DOHH2 (cell line): Measurements from ENCODE around the gene PIWIL1.

ENCODE experiments used
- EZH2phosphoT487 ChIP-seq: fragments of 200-600 bp; sonication (generic); IDR thresholded peaks from 2 replicates; pipeline ENCODE4 v1.6.1; 2017; ENCODE audit warnings: borderline replicate concordance, mild to moderate bottlenecking, antibody characterized with exemption, low read length, moderate library complexity, mixed read lengths
- TF ChIP-seq, protein P1 (sequence below): fragments of 200-600 bp; sonication (generic); IDR thresholded peaks from one replicate; pipeline ENCODE4 v1.5.1; 2014; ENCODE audit warnings: antibody characterized with exemption, mild to moderate bottlenecking, low read depth, low read length; ENCODE audit not compliant: poor library complexity, severe bottlenecking

DNA sequence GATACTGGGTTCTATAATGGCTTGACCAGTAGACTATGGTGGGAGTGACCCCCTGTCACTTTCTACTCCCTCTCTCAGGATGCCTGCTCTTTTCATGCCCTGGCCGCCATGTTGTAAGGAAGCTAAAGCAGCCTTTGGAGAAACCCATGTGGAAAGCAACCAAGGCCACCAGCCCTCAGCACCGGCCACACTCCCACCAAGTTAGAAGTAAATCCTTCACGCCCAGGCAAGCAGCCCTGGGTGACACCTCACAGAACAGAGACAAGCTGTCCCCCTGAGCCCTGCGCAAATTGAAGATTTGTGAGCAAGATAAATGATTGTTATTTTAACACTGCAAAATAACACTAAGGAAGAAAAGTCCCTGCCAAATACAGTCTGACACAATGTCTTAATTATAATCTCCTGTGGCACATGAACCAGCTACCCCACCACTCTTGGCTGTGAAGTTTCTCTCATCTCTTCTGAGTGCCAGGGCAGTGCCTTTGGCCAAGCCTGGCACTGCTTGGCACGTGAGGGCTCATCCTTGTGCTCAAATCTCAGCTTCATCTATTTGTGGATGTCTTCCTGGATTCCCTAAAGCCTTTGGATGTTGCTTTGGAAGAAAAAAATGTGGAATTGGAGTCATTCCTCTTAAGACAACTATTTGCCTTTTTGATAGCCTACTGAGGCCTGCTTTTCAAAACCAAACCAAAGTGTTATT lies 39.2 kb upstream of the PIWIL1 start:
- TF ChIP-seq, protein P1, sequence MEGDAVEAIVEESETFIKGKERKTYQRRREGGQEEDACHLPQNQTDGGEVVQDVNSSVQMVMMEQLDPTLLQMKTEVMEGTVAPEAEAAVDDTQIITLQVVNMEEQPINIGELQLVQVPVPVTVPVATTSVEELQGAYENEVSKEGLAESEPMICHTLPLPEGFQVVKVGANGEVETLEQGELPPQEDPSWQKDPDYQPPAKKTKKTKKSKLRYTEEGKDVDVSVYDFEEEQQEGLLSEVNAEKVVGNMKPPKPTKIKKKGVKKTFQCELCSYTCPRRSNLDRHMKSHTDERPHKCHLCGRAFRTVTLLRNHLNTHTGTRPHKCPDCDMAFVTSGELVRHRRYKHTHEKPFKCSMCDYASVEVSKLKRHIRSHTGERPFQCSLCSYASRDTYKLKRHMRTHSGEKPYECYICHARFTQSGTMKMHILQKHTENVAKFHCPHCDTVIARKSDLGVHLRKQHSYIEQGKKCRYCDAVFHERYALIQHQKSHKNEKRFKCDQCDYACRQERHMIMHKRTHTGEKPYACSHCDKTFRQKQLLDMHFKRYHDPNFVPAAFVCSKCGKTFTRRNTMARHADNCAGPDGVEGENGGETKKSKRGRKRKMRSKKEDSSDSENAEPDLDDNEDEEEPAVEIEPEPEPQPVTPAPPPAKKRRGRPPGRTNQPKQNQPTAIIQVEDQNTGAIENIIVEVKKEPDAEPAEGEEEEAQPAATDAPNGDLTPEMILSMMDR = no peak
- TF ChIP-seq EZH2phosphoT487 = no peak
